ENCODE results near the gene UQCC3. TPM values are rescaled to one million over a fixed set of nuclear protein-coding genes. Genes with fewer than 3 reads are reported as not detected.

Gene UQCC3
- total and polyA plus RNA-seq, 2 of the 13 experiments (the other 11 are each of a cell fraction or from before 2014, with no cell fraction given) = 7.7 to 16.0 TPM

- TF ChIP-seq THRA (CRISPR knock-in tag; IDR thresholded peaks at IDR 0.05; ENCODE audit: borderline replicate concordance) (peak; percentile 52), ZNF333 (CRISPR knock-in tag; IDR thresholded peaks at IDR 0.05; ENCODE audit: borderline replicate concordance) (peak; percentile 62; the same call in 1 of the 2 replicates), SP2 (CRISPR knock-in tag; IDR thresholded peaks at IDR 0.05) (peak; percentile 68), FOXM1 (CRISPR knock-in tag; IDR thresholded peaks at IDR 0.05) (no peak), CHD2 (IDR thresholded peaks at IDR 0.05; ENCODE audit: low read depth, low read length) (peak; percentile 38; the same call in 1 of the 2 replicates), WIZ (CRISPR knock-in tag; IDR thresholded peaks at IDR 0.05) (0 out of 2 replicates have a peak, but pooled peaks have one; percentile 10), PRDM15 (CRISPR knock-in tag; IDR thresholded peaks at IDR 0.05) (peak; percentile 95), ZNF552 (CRISPR knock-in tag; IDR thresholded peaks at IDR 0.05; ENCODE audit: borderline replicate concordance) (peak; percentile 76; the same call in 1 of the 2 replicates), ZNF83 (CRISPR knock-in tag; IDR thresholded peaks at IDR 0.05; ENCODE audit: borderline replicate concordance) (no peak; the same call in 1 of the 2 replicates), ZNF10 (CRISPR knock-in tag; IDR thresholded peaks at IDR 0.05; ENCODE audit: borderline replicate concordance, low read depth) (no peak), GMEB2 (CRISPR knock-in tag; IDR thresholded peaks at IDR 0.05; ENCODE audit: low read depth) (no peak), BHLHE40 (IDR thresholded peaks at IDR 0.05; ENCODE audit: low read length) (no peak), SYNCRIP (IDR thresholded peaks at IDR 0.05; ENCODE audit: insufficient read depth, low read depth, low read length) (no peak), SNAPC2 (CRISPR knock-in tag; IDR thresholded peaks at IDR 0.05) (no peak), CCAR2 (optimal IDR thresholded peaks at IDR 0.05; ENCODE audit: low read depth, low read length) (no peak), ZHX1 (CRISPR knock-in tag; IDR thresholded peaks at IDR 0.05; ENCODE audit: low read depth) (0 out of 2 replicates have a peak, but pooled peaks have one; percentile 18), ZNF205 (CRISPR knock-in tag; IDR thresholded peaks at IDR 0.05) (no peak)
Measured at GRCh38 chr11:62665075-62665598, 6.3 kb upstream of the UQCC3 start, which contains the start of the genes C11orf98 and CSKMT (continued).
